ENCODE results near the gene ODAD3.

DNA sequence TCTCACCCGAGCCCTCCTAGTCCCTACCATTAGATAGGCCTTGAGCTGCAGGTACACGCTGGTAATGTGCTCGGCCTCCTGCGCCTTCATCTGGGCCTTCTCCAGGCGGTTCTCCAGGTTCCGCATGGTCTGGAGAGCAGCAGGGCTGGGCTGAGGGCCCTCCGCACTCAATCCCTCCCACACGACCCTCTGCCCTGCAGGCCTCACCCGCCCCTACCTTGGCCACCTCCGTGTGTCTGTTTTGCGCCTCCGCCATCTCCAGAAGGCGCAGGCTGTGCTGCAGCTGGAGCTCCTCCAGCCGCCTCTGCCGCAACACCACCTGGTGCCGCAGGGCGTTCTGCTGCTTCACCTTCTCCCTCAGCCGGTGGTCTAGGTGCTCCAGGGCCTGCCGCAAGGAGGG is 8.3 kb downstream of the ODAD3 start:
- TF ChIP-seq, protein P1, sequence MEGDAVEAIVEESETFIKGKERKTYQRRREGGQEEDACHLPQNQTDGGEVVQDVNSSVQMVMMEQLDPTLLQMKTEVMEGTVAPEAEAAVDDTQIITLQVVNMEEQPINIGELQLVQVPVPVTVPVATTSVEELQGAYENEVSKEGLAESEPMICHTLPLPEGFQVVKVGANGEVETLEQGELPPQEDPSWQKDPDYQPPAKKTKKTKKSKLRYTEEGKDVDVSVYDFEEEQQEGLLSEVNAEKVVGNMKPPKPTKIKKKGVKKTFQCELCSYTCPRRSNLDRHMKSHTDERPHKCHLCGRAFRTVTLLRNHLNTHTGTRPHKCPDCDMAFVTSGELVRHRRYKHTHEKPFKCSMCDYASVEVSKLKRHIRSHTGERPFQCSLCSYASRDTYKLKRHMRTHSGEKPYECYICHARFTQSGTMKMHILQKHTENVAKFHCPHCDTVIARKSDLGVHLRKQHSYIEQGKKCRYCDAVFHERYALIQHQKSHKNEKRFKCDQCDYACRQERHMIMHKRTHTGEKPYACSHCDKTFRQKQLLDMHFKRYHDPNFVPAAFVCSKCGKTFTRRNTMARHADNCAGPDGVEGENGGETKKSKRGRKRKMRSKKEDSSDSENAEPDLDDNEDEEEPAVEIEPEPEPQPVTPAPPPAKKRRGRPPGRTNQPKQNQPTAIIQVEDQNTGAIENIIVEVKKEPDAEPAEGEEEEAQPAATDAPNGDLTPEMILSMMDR (IDR thresholded peaks at IDR 0.05; ENCODE audit: insufficient read depth, low read length) = no peak
- TF ChIP-seq POLR2AphosphoS5 (IDR thresholded peaks at IDR 0.05; ENCODE audit: low read depth) (no peak), SPI1 (IDR thresholded peaks at IDR 0.05; ENCODE audit: borderline replicate concordance, low read depth) (no peak)
- TF ChIP-seq, protein P2, sequence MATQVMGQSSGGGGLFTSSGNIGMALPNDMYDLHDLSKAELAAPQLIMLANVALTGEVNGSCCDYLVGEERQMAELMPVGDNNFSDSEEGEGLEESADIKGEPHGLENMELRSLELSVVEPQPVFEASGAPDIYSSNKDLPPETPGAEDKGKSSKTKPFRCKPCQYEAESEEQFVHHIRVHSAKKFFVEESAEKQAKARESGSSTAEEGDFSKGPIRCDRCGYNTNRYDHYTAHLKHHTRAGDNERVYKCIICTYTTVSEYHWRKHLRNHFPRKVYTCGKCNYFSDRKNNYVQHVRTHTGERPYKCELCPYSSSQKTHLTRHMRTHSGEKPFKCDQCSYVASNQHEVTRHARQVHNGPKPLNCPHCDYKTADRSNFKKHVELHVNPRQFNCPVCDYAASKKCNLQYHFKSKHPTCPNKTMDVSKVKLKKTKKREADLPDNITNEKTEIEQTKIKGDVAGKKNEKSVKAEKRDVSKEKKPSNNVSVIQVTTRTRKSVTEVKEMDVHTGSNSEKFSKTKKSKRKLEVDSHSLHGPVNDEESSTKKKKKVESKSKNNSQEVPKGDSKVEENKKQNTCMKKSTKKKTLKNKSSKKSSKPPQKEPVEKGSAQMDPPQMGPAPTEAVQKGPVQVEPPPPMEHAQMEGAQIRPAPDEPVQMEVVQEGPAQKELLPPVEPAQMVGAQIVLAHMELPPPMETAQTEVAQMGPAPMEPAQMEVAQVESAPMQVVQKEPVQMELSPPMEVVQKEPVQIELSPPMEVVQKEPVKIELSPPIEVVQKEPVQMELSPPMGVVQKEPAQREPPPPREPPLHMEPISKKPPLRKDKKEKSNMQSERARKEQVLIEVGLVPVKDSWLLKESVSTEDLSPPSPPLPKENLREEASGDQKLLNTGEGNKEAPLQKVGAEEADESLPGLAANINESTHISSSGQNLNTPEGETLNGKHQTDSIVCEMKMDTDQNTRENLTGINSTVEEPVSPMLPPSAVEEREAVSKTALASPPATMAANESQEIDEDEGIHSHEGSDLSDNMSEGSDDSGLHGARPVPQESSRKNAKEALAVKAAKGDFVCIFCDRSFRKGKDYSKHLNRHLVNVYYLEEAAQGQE (IDR thresholded peaks at IDR 0.05; ENCODE audit: insufficient replicate concordance, low read depth) = no peak

Measured in HL-60 (cell line).